Caco-2 (cell line): ENCODE results near the gene UTS2R. TPM values are rescaled to one million over a fixed set of nuclear protein-coding genes. Genes with fewer than 3 reads are reported as not detected.
A peak's percentile ranks its signal among the peaks of the same experiment; 100 is the strongest.
"Not testable (repeated sequence)": the region's sequence is repeated elsewhere in the genome, so short reads cannot be mapped to it uniquely, and the experiment has no call there.

ENCODE experiments used
- BruUV-seq: library from RNA; stranded (reverse); fragments of 400-500 nt; replicated peaks from 2 replicates; lab custom pipeline; 2021; lab: Mats Ljungman, UMichigan
- CTCF ChIA-PET: fragments of 300-600 bp; sonication (Branson Sonifier 250); formaldehyde crosslinking; loops from one replicate; lab custom pipeline; 2022; ENCODE audit warnings: antibody characterized with exemption; lab: Charles Lee
- POLR2A ChIA-PET: fragments of 300-600 bp; sonication (Branson Sonifier 250); formaldehyde crosslinking; loops from one replicate; lab custom pipeline; 2022; ENCODE audit warnings: antibody characterized with exemption; lab: Charles Lee
- DNase-seq, 2 experiments: peaks; one replicate each; pipeline versions ENCODE4 v3.0.0 to v3.0.0-alpha.2; 2020 to 2022
- H3K27me3 ChIP-seq: replicated peaks from 2 replicates; pipeline ENCODE4 v1.6.0; 2011; ENCODE audit warnings: low read length; ENCODE audit not compliant: control insufficient read depth, insufficient read depth
- H3K36me3 ChIP-seq: 2 replicates; pipeline ENCODE4 v1.5.1; 2011; ENCODE audit warnings: low read length; ENCODE audit not compliant: control insufficient read depth, insufficient read depth
- H3K4me1 ChIP-seq: fragments of 250-450 bp; sonication (Bioruptor Pico); 2 replicates; pipeline ENCODE4 v1.5.1; 2020; ENCODE audit warnings: mild to moderate bottlenecking
- H3K4me3 ChIP-seq: 2 replicates; pipeline ENCODE4 v1.5.1; 2011; ENCODE audit warnings: low read depth, mild to moderate bottlenecking, control low read depth, low read length
- H3K9me3 ChIP-seq: fragments of 250-450 bp; sonication (Bioruptor Pico); 2 replicates; pipeline ENCODE4 v1.5.1; 2020; ENCODE audit warnings: mild to moderate bottlenecking, moderate library complexity
- H3K27ac Mint-ChIP-seq: one replicate; pipeline ENCODE4 v1.8.0; 2022; ENCODE audit warnings: mixed read lengths; ENCODE audit not compliant: unreplicated experiment
- H3K27me3 Mint-ChIP-seq: one replicate; pipeline ENCODE4 v1.8.0; 2022; ENCODE audit warnings: mixed read lengths; ENCODE audit not compliant: insufficient read depth, unreplicated experiment
- H3K36me3 Mint-ChIP-seq: one replicate; pipeline ENCODE4 v1.8.0; 2022; ENCODE audit warnings: mild to moderate bottlenecking, mixed read lengths; ENCODE audit not compliant: insufficient read depth, unreplicated experiment
- H3K4me1 Mint-ChIP-seq: one replicate; pipeline ENCODE4 v1.8.0; 2022; ENCODE audit warnings: low read depth, mixed read lengths; ENCODE audit not compliant: unreplicated experiment
- H3K4me3 Mint-ChIP-seq: one replicate; pipeline ENCODE4 v1.8.0; 2022; ENCODE audit warnings: mild to moderate bottlenecking, moderate library complexity, mixed read lengths; ENCODE audit not compliant: unreplicated experiment
- H3K9me3 Mint-ChIP-seq: one replicate; pipeline ENCODE4 v1.8.0; 2022; ENCODE audit warnings: mixed read lengths; ENCODE audit not compliant: unreplicated experiment
- intact Hi-C: fragments of 100-400 bp; cut with micrococcal nuclease; formaldehyde crosslinking; loops from one replicate; pipeline ENCODE4 v1.10.0; 2022; ENCODE audit not compliant: unreplicated experiment
- total RNA-seq: library from RNA; stranded (reverse); gene quantifications from 2 replicates; pipeline ENCODE4 v1.2.3, GENCODE V29; 2022
- TF ChIP-seq, protein P1 (sequence below), 2 experiments: fragments of 200-600 bp in 1 of 2; IDR thresholded peaks; 1 replicate in 1 of 2; 2 replicates in 1 of 2; pipeline versions ENCODE4 v1.5.1 to v1.8.0; 2011 to 2022; ENCODE audit warnings: antibody characterized with exemption in 1 of 2, control low read depth in 1 of 2, inconsistent platforms in 1 of 2, low read depth in 1 of 2, low read length in 1 of 2, mild to moderate bottlenecking in 1 of 2, moderate library complexity in 1 of 2; ENCODE audit not compliant: insufficient read depth in 1 of 2, severe bottlenecking in 1 of 2, unreplicated experiment in 1 of 2

Gene UTS2R
- total RNA-seq, 1 experiment from 2014 or later: 0.66 TPM

DNA sequence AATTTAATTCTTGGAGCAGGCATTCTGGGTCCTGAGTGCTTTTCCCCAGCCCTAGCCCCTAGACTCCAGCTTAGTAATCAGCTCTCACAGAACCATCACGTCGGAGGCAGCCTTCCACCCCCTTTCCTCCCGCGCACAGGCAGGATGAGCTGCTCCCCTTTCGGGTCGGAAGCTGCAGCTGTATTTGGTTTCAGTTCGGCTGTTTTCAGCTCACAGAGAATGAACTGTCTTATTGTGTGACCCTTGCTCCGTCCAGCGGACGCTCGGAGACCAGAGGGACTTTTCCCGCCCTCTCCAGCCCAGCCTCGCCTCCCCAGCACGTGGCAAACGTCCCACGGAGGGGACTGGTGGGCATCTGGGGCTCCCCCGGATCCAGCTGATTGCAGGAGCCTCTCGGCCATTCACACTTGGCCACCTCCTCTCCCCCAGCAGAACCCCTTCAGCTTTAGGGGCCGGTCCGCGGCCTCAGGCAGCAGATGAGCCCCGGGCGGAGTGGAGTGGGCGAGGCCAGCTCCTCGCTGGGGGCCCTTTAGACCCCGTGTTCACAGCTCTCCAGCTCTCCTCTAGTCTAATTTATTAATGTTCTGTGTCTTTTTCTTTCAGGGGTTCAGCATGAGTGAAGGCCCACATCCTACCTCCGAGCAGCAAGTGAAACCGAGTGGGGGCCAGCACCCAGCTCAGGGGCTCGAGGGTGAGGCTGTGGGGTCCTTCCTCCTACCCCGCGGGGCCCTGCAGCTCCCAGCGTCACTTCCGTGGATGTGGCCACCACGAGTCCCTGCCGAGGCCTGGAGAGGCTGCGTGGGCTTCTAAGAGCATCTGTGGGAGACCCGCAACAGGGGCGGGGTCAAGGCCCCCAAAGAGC is 863 bp upstream of the UTS2R start:
- no peak overlapping the region for H3K4me3 ChIP-seq
- TF ChIP-seq, protein P1, sequence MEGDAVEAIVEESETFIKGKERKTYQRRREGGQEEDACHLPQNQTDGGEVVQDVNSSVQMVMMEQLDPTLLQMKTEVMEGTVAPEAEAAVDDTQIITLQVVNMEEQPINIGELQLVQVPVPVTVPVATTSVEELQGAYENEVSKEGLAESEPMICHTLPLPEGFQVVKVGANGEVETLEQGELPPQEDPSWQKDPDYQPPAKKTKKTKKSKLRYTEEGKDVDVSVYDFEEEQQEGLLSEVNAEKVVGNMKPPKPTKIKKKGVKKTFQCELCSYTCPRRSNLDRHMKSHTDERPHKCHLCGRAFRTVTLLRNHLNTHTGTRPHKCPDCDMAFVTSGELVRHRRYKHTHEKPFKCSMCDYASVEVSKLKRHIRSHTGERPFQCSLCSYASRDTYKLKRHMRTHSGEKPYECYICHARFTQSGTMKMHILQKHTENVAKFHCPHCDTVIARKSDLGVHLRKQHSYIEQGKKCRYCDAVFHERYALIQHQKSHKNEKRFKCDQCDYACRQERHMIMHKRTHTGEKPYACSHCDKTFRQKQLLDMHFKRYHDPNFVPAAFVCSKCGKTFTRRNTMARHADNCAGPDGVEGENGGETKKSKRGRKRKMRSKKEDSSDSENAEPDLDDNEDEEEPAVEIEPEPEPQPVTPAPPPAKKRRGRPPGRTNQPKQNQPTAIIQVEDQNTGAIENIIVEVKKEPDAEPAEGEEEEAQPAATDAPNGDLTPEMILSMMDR (IDR thresholded peaks at IDR 0.05; ENCODE audit: insufficient read depth in 1 of 2, low read depth in 1 of 2, low read length in 1 of 2, severe bottlenecking in 1 of 2, unreplicated experiment in 1 of 2): no peak
- Mint-ChIP-seq H3K27me3 (no peaks in the 10 kb centered on the region), H3K4me1 (peaks cover 16% of the 10 kb centered on the region), H3K4me3 (peak overlapping the region; percentile 12), H3K27ac (peak overlapping the region; percentile 39), H3K36me3 (peaks cover 8% of the 10 kb centered on the region), H3K9me3 (no peaks in the 10 kb centered on the region)
- peaks cover 20% of the 10 kb centered on the region for H3K4me1 ChIP-seq
- H3K36me3 ChIP-seq: no peaks in the 10 kb centered on the region
- intact Hi-C loops: no loop called here
- no peaks in the 10 kb centered on the region for H3K9me3 ChIP-seq
- no peaks in the 10 kb centered on the region for H3K27me3 ChIP-seq
- POLR2A ChIA-PET: no interaction called here
- CTCF ChIA-PET: interaction anchor here (0.6 kb wide), 1 partner anchor 183 kb away, joined by 5 read pairs; no protein-coding TSS in a partner anchor
- BruUV-seq: no TSS peak
- DNase-seq: no peak

DNA sequence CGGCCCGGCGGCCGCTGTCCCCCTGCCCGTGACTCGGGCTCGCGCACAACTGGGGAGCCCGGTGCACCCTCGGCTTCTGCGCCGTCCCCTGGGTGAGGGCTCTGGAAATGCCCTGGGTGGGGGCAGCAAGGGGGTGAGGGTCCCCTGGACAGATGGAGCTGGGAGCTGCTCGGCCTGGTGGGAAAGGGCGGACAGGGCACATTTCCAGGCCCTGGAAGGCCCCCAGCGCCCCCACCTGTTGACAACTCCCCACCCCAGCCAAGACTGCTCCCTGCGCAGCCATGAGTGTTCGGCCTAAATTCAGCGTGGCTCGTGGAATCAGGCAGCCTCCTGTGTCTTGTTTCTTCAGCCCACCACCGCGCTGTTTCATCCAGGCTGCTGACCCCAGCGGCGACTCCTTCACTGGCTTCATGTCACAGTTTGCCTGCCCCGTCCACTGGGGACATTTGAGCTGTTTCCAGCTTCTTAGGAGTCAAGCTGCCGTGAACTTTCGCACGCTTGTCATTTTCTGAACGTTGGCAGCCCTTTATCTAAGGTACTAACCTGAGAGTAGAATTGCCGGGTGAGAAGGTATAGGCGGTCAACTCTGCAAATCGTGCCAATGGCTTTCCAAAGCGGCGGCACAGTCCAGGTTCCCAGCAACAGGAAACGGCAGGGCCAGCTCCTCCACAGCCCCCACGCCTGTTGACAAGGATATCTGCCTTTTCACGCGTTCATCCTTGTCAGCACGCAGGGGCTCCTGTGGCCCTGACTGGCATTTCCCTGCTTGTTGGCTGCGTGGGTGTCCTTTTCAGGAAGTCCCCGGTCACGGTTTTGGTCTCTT is 895 bp downstream of the UTS2R start:
- no peak overlapping the region for H3K4me3 ChIP-seq
- Mint-ChIP-seq H3K4me1 (peaks cover 10% of the 10 kb centered on the region), H3K4me3 (no peak overlapping the region), H3K9me3 (no peaks in the 10 kb centered on the region), H3K27me3 (no peaks in the 10 kb centered on the region), H3K27ac (no peak overlapping the region), H3K36me3 (peaks cover 8% of the 10 kb centered on the region)
- intact Hi-C loops: no loop called here
- BruUV-seq: no TSS peak
- ChIA-PET POLR2A (no interaction called here), CTCF (no interaction called here)
- TF ChIP-seq, protein P1 (IDR thresholded peaks at IDR 0.05; ENCODE audit: insufficient read depth in 1 of 2, low read depth in 1 of 2, low read length in 1 of 2, severe bottlenecking in 1 of 2, unreplicated experiment in 1 of 2): no peak
- H3K9me3 ChIP-seq: no peaks in the 10 kb centered on the region
- no peak for DNase-seq
- H3K36me3 ChIP-seq: no peaks in the 10 kb centered on the region
- peaks cover 12% of the 10 kb centered on the region for H3K4me1 ChIP-seq
- H3K27me3 ChIP-seq: no peaks in the 10 kb centered on the region

DNA sequence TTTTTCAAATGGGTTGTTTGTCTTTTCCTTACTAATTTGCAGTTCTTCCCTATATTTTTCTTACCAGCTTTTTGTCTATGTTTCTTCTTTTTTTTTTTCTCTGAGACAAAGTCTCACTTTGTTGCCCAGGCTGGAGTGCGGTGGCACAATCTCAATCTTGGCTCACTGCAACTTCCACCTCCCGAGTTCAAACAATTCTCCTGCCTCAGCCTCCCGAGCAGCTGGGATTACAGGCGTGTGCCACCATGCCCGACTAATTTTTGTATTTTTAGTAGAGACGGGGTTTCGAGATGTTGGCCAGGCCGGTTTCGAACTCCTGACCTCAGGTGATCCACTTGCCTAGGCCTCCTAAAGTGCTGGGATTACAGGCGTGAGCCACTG is 1.5 kb downstream of the UTS2R start:
- H3K36me3 ChIP-seq, H3K36me3 Mint-ChIP-seq, H3K4me3 ChIP-seq, H3K4me3 Mint-ChIP-seq, H3K27me3 ChIP-seq, DNase-seq, CTCF ChIA-PET, H3K9me3 Mint-ChIP-seq, H3K9me3 ChIP-seq, POLR2A ChIA-PET, BruUV-seq, H3K27me3 Mint-ChIP-seq, intact Hi-C loops, H3K27ac Mint-ChIP-seq, H3K4me1 Mint-ChIP-seq: not testable (repeated sequence)
- peaks cover 11% of the 10 kb centered on the region for H3K4me1 ChIP-seq
